ENCODE measurements around the gene PTPRD. TPM values are rescaled to one million over a fixed set of nuclear protein-coding genes. Genes with fewer than 3 reads are reported as not detected.

Gene PTPRD
- total and polyA plus RNA-seq, 7 experiments from 2014 or later: 0.71 TPM; not detected in 6

DNA sequence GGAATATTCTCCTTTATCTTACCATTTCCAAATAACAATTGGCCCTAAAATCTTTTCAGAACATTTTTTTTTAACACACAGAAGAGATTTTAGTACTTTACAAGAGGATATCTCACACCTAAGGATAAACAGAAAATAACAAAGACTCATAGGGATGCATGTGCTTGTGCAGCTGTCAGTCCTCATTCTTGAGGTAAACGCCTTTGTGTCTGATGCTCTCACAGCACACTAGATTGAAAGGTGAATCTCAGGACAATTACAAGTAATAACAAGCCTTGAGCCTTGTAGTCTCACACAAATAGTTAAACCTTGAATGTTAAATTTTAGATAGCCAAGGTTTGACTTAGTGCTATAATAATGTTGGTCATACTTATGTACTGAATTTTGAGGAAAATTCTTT is 439.2 kb downstream of the PTPRD start:
- H3K27me3 Mint-ChIP-seq: no peaks in the 10 kb centered on the region
- ATAC-seq (no peak), DNase-seq (no peak)
- Histone ChIP-seq H3K27me3 (ENCODE audit: control insufficient read depth in 2 of 2, insufficient read depth in 2 of 2, low read length in 2 of 2) (no peaks in the 10 kb centered on the region), H3K9me3 (ENCODE audit: control insufficient read depth in 2 of 3, low read length in 3 of 3) (peaks cover 0 to 6% (median 0%) of the 10 kb centered on the region in 3 experiments), H3K36me3 (ENCODE audit: control insufficient read depth in 2 of 3, insufficient read depth in 3 of 3, low read length in 3 of 3) (no peaks in the 10 kb centered on the region), H3K4me1 (ENCODE audit: control insufficient read depth in 2 of 2, insufficient read depth in 2 of 2, low read length in 2 of 2) (no peaks in the 10 kb centered on the region), H3K4me3 (ENCODE audit: low read length) (no peak overlapping the region), H3K27ac (ENCODE audit: low read depth, low read length) (no peak overlapping the region)
- H3K9me3 Mint-ChIP-seq: peaks cover 0 to 17% (median 5%) of the 10 kb centered on the region in 11 donors
- ChIA-PET CTCF (no interaction called here), POLR2A (no interaction called here)
- no peak overlapping the region for H3K4me3 Mint-ChIP-seq
- intact Hi-C loops (cut with micrococcal nuclease): no loop called here
- no peaks in the 10 kb centered on the region for H3K36me3 Mint-ChIP-seq
- no peak overlapping the region for H3K27ac Mint-ChIP-seq
- no peaks in the 10 kb centered on the region for H3K4me1 Mint-ChIP-seq

DNA sequence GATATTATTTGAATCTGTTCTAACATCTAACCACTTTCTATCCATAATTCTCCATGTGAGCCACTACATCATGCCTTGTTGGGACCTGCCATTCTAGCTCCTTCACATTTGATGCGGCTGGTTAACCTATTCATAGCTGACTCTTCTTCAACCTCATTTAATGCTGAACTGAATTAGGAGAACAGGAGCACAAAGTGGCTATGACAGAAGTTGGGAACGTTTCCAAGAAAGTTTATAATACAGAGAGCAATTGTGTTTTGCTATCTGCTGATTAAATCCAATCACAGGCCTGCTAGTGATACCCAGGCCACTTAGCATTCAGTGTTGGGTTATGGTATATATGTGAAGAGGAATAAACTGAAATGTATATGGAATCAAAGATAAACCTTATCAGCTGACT is 440.3 kb downstream of the PTPRD start:
- CTCF ChIA-PET: no interaction called here
- H3K4me1 ChIP-seq (ENCODE audit: control insufficient read depth in 2 of 2, insufficient read depth in 2 of 2, low read length in 2 of 2): no peaks in the 10 kb centered on the region
- peaks cover 0 to 11% (median 5%) of the 10 kb centered on the region in 11 donors for H3K9me3 Mint-ChIP-seq

DNA sequence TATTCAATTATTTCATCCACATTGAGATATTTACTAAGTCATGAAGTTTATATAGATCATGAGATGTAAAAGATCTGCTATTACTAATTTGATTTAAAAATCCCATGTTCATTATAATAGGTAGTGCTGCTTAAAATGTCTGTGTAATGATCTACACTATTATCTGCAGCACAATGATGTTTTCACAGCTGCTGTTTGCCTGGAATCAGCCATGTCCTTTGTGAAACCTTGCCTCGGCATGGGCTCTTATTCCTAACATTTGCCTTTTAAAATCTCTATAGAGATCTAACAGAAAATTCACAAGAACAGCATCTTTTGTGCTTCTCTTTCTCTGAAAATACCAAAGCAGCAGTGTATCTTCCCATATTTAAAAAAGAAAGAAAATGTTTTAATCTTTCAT is 444.6 kb downstream of the PTPRD start:
- H3K4me3 ChIP-seq (ENCODE audit: low read length): no peak overlapping the region
- no peak for ATAC-seq
- H3K4me3 Mint-ChIP-seq: no peak overlapping the region
- intact Hi-C loops (cut with micrococcal nuclease): no loop called here
- DNase-seq: no peak
- CTCF ChIA-PET: no interaction called here
- no peaks in the 10 kb centered on the region for H3K27me3 Mint-ChIP-seq
- POLR2A ChIA-PET: no interaction called here
- H3K27me3 ChIP-seq (ENCODE audit: control insufficient read depth in 2 of 2, insufficient read depth in 2 of 2, low read length in 2 of 2): no peaks in the 10 kb centered on the region
- no peaks in the 10 kb centered on the region for H3K4me1 ChIP-seq (ENCODE audit: control insufficient read depth in 2 of 2, insufficient read depth in 2 of 2, low read length in 2 of 2)
- H3K9me3 ChIP-seq (ENCODE audit: control insufficient read depth in 2 of 3, low read length in 3 of 3): no peaks in the 10 kb centered on the region
- H3K36me3 Mint-ChIP-seq: no peaks in the 10 kb centered on the region
- no peak overlapping the region for H3K27ac Mint-ChIP-seq
- no peak overlapping the region for H3K27ac ChIP-seq (ENCODE audit: low read depth, low read length)
- H3K9me3 Mint-ChIP-seq: peaks cover 0 to 12% (median 2%) of the 10 kb centered on the region in 11 donors
- H3K36me3 ChIP-seq (ENCODE audit: control insufficient read depth in 2 of 3, insufficient read depth in 3 of 3, low read length in 3 of 3): no peaks in the 10 kb centered on the region
- H3K4me1 Mint-ChIP-seq: no peaks in the 10 kb centered on the region

More for the DNA sequence above, 440.3 kb downstream of the PTPRD start:
- intact Hi-C loops (cut with micrococcal nuclease): no loop called here
- no peaks in the 10 kb centered on the region for H3K36me3 Mint-ChIP-seq
- no peak overlapping the region for H3K4me3 Mint-ChIP-seq
- POLR2A ChIA-PET: no interaction called here
- H3K27ac ChIP-seq (ENCODE audit: low read depth, low read length): no peak overlapping the region
- H3K9me3 ChIP-seq (ENCODE audit: control insufficient read depth in 2 of 3, low read length in 3 of 3): peaks cover 0 to 6% (median 0%) of the 10 kb centered on the region in 3 experiments
- no peaks in the 10 kb centered on the region for H3K36me3 ChIP-seq (ENCODE audit: control insufficient read depth in 2 of 3, insufficient read depth in 3 of 3, low read length in 3 of 3)
- no peaks in the 10 kb centered on the region for H3K27me3 Mint-ChIP-seq
- DNase-seq (no peak), ATAC-seq (no peak)
- no peaks in the 10 kb centered on the region for H3K4me1 Mint-ChIP-seq
- H3K27me3 ChIP-seq (ENCODE audit: control insufficient read depth in 2 of 2, insufficient read depth in 2 of 2, low read length in 2 of 2): no peaks in the 10 kb centered on the region
- H3K4me3 ChIP-seq (ENCODE audit: low read length): no peak overlapping the region
- H3K27ac Mint-ChIP-seq: no peak overlapping the region

DNA sequence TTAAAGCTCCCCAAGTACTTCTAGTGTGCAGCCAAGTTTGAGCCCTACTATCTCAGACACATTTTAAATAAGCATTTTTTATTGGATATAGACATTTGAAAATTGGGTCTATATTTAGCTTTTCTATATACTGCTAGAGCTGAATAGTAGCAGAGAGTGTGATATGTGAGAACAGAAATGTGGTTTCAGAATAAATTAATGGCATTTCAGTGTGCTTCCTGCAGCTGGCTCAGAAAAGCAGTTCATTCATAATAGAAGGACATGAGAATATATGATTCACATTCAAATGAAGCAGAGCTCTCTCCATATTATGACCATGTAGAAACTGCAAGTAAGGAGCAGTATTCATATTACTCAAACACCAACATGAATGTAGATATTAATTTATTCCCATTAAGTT is 464.0 kb downstream of the PTPRD start:
- H3K4me3 ChIP-seq (ENCODE audit: low read length): no peak overlapping the region
- ChIA-PET POLR2A (no interaction called here), CTCF (no interaction called here)
- H3K4me1 Mint-ChIP-seq: no peaks in the 10 kb centered on the region
- intact Hi-C loops (cut with micrococcal nuclease): no loop called here
- DNase-seq (no peak), ATAC-seq (no peak)
- no peak overlapping the region for H3K27ac Mint-ChIP-seq
- H3K36me3 Mint-ChIP-seq: no peaks in the 10 kb centered on the region
- no peak overlapping the region for H3K4me3 Mint-ChIP-seq
- H3K27me3 Mint-ChIP-seq: no peaks in the 10 kb centered on the region
- no peaks in the 10 kb centered on the region for H3K36me3 ChIP-seq (ENCODE audit: control insufficient read depth in 2 of 3, insufficient read depth in 3 of 3, low read length in 3 of 3)
- H3K4me1 ChIP-seq (ENCODE audit: control insufficient read depth in 2 of 2, insufficient read depth in 2 of 2, low read length in 2 of 2): no peaks in the 10 kb centered on the region
- peaks cover 0 to 12% (median 2%) of the 10 kb centered on the region in 11 donors for H3K9me3 Mint-ChIP-seq
- H3K27me3 ChIP-seq (ENCODE audit: control insufficient read depth in 2 of 2, insufficient read depth in 2 of 2, low read length in 2 of 2): no peaks in the 10 kb centered on the region
- H3K27ac ChIP-seq (ENCODE audit: low read depth, low read length): no peak overlapping the region
- H3K9me3 ChIP-seq (ENCODE audit: control insufficient read depth in 2 of 3, low read length in 3 of 3): no peaks in the 10 kb centered on the region

DNA sequence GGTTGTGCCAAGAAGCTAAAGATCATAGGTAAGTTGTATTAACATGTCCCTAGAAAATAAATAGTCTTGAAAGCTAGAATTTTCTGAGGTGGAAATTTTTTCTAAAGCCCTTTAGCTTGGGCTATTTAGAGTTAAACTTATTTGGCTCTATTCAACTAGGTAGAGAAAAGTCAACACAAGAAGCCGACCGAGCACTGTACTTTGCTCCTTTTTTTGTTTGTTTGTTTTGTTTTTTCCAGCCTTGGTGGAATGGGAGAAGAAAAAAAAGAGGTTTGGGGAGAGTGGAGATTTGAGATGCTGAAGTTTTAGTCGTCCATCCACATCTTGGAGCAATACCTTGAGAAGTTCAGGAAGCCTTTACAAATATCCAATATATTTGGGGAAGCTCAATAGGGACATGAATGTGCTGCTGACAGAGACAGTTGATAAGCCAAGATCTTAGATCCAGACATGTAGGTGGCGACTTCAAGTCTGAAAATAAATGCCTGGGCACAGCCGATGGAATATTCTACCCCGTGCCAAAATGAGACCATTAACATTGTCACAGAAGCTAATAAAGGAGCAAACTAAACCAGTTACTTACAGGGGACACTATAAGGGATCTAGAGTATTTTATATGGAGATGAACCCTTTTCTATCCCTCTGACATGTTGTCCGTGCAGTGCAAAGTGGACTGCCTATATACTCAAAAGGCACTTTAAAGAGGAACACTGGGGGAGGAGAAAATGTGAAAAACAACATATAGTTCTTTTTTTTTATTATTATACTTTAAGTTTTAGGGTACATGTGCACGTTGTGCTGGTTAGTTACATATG is 466.1 kb downstream of the PTPRD start:
- no peak overlapping the region for H3K4me3 Mint-ChIP-seq
- no peaks in the 10 kb centered on the region for H3K27me3 ChIP-seq (ENCODE audit: control insufficient read depth in 2 of 2, insufficient read depth in 2 of 2, low read length in 2 of 2)
- H3K27me3 Mint-ChIP-seq: no peaks in the 10 kb centered on the region
- no peaks in the 10 kb centered on the region for H3K4me1 ChIP-seq (ENCODE audit: control insufficient read depth in 2 of 2, insufficient read depth in 2 of 2, low read length in 2 of 2)
- peaks cover 0 to 11% (median 2%) of the 10 kb centered on the region in 11 donors for H3K9me3 Mint-ChIP-seq
- DNase-seq: no peak
- H3K27ac Mint-ChIP-seq: no peak overlapping the region
- POLR2A ChIA-PET: no interaction called here
- no peak for ATAC-seq
- H3K36me3 Mint-ChIP-seq: no peaks in the 10 kb centered on the region
- H3K36me3 ChIP-seq (ENCODE audit: control insufficient read depth in 2 of 3, insufficient read depth in 3 of 3, low read length in 3 of 3): no peaks in the 10 kb centered on the region
- H3K4me3 ChIP-seq (ENCODE audit: low read length): no peak overlapping the region
- H3K9me3 ChIP-seq (ENCODE audit: control insufficient read depth in 2 of 3, low read length in 3 of 3): no peaks in the 10 kb centered on the region
- CTCF ChIA-PET: no interaction called here
- no peaks in the 10 kb centered on the region for H3K4me1 Mint-ChIP-seq
- intact Hi-C loops (cut with micrococcal nuclease): no loop called here
- no peak overlapping the region for H3K27ac ChIP-seq (ENCODE audit: low read depth, low read length)

DNA sequence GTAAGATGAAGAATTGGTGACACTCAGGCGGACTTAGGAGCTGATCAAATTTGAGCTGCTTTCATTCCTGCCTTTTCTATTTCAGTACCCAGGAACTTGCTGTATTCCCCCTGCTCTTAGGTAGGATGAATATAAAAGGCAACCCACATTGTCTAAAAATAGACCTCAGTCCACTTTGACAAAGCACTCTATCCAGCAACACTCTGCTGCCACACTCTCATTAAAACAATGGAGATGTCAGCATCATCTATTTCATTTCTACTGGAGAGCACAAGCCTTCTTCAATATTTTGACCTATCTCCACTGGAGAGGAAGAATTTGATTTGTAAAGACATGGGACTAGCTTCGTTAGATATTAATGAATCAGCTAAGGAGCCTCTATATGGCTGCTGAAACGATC is 468.4 kb downstream of the PTPRD start:
- Histone ChIP-seq H3K36me3 (ENCODE audit: control insufficient read depth in 2 of 3, insufficient read depth in 3 of 3, low read length in 3 of 3) (no peaks in the 10 kb centered on the region), H3K4me1 (ENCODE audit: control insufficient read depth in 2 of 2, insufficient read depth in 2 of 2, low read length in 2 of 2) (no peaks in the 10 kb centered on the region), H3K9me3 (ENCODE audit: control insufficient read depth in 2 of 3, low read length in 3 of 3) (no peaks in the 10 kb centered on the region), H3K27me3 (ENCODE audit: control insufficient read depth in 2 of 2, insufficient read depth in 2 of 2, low read length in 2 of 2) (no peaks in the 10 kb centered on the region), H3K4me3 (ENCODE audit: low read length) (no peak overlapping the region), H3K27ac (ENCODE audit: low read depth, low read length) (no peak overlapping the region)
- H3K27ac Mint-ChIP-seq: no peak overlapping the region
- no peak overlapping the region for H3K4me3 Mint-ChIP-seq
- POLR2A ChIA-PET: no interaction called here
- CTCF ChIA-PET: no interaction called here
- no peaks in the 10 kb centered on the region for H3K36me3 Mint-ChIP-seq
- no peak for DNase-seq
- intact Hi-C loops (cut with micrococcal nuclease): no loop called here
- no peaks in the 10 kb centered on the region for H3K4me1 Mint-ChIP-seq
- no peaks in the 10 kb centered on the region for H3K27me3 Mint-ChIP-seq
- no peak for ATAC-seq
- H3K9me3 Mint-ChIP-seq: peaks cover 0 to 11% (median 3%) of the 10 kb centered on the region in 11 donors

DNA sequence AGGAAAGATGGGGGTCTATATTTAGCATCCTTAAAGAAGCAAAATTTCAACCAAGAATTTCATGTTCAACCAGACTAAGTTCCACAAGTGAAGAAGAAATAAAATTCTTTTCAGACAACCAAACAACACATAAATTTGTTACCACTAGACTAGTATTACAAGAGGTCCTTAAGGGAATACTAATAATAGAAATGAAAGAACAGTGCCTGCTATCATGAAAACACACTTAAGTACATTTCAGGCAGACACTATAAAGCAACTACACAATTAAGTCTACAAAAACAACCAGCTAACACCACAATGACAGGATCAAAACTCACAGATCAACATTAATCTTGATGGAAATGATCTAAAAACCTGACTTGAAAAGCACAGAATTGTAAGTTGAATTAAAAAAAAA is 477.2 kb downstream of the PTPRD start:
- H3K27me3 Mint-ChIP-seq: no peaks in the 10 kb centered on the region
- H3K4me1 ChIP-seq (ENCODE audit: control insufficient read depth in 2 of 2, insufficient read depth in 2 of 2, low read length in 2 of 2): no peaks in the 10 kb centered on the region
- H3K4me1 Mint-ChIP-seq: no peaks in the 10 kb centered on the region
- H3K36me3 Mint-ChIP-seq: no peaks in the 10 kb centered on the region
- POLR2A ChIA-PET: no interaction called here
- no peak overlapping the region for H3K27ac Mint-ChIP-seq
- H3K4me3 ChIP-seq (ENCODE audit: low read length): no peak overlapping the region
- no peak overlapping the region for H3K27ac ChIP-seq (ENCODE audit: low read depth, low read length)
- no peaks in the 10 kb centered on the region for H3K27me3 ChIP-seq (ENCODE audit: control insufficient read depth in 2 of 2, insufficient read depth in 2 of 2, low read length in 2 of 2)
- CTCF ChIA-PET: no interaction called here
- H3K4me3 Mint-ChIP-seq: no peak overlapping the region
- H3K36me3 ChIP-seq (ENCODE audit: control insufficient read depth in 2 of 3, insufficient read depth in 3 of 3, low read length in 3 of 3): no peaks in the 10 kb centered on the region
- intact Hi-C loops (cut with micrococcal nuclease): no loop called here
- DNase-seq (no peak), ATAC-seq (no peak)
- peaks cover 0 to 6% (median 0%) of the 10 kb centered on the region in 3 experiments for H3K9me3 ChIP-seq (ENCODE audit: control insufficient read depth in 2 of 3, low read length in 3 of 3)
- peaks cover 3 to 24% (median 9%) of the 10 kb centered on the region in 11 donors for H3K9me3 Mint-ChIP-seq
